K562 (cell line): ENCODE results near the gene ZSWIM6. TPM values are rescaled to one million over a fixed set of nuclear protein-coding genes. Genes with fewer than 3 reads are reported as not detected.

Source experiments
- E4F1 ChIP-seq: fragments of 250-450 bp; sonication (Bioruptor Pico); IDR thresholded peaks from 2 replicates; pipeline ENCODE4 v1.5.0; 2021; ENCODE audit warnings: mild to moderate bottlenecking, borderline replicate concordance
- HINFP ChIP-seq: fragments of 450-650 bp; conservative IDR thresholded peaks from 2 replicates; pipeline ENCODE4 v1.6.1; 2016; ENCODE audit warnings: missing genetic modification characterization, low read depth, mild to moderate bottlenecking, control low read depth, missing compliant biosample characterization
- MYBL2 ChIP-seq, 2 experiments: fragments of 450-650 bp in 1 of 2; sonication (generic) in 1 of 2; formaldehyde crosslinking in 1 of 2; IDR thresholded peaks; 2 replicates each; pipeline versions ENCODE4 v1.6.1 to v1.8.1; 2017 to 2022; ENCODE audit warnings: borderline replicate concordance in 1 of 2, inconsistent platforms in 1 of 2, low read depth in 1 of 2, mild to moderate bottlenecking in 1 of 2, missing genetic modification reagents in 1 of 2, moderate library complexity in 1 of 2
- ZMIZ1 ChIP-seq, 2 experiments: fragments of 150-350 bp in 1 of 2; IDR thresholded peaks; 2 replicates each; pipeline ENCODE4 v1.6.1; 2012 to 2016; ENCODE audit warnings: low read depth in 2 of 2, low read length in 2 of 2, mild to moderate bottlenecking in 1 of 2, moderate library complexity in 1 of 2
- polyA plus RNA-seq, 8 experiments: library from polyadenylated mRNA; depleted of rRNA in 4 of 8; stranded (reverse) in 5 of 8; unstranded in 3 of 8; fragments of >200 nt; fragmentation: Nextera tagmentation in 2 of 8; fragmentation: Illumina TruSeq in 1 of 8; extraction: Ambion mirVana in 2 of 8; extraction: Trizol in 1 of 8; gene quantifications; 2 replicates each; pipeline versions ENCODE4 v1.2.1 to v1.2.3, GENCODE V29; 2011 to 2014; ENCODE audit warnings: inconsistent platforms in 1 of 8, missing spikeins in 1 of 8
- total RNA-seq, 7 experiments: library from RNA; depleted of rRNA in 6 of 7; stranded (reverse); fragments of >200 nt in 6 of 7; fragmentation: Illumina TruSeq in 2 of 7; extraction: Trizol in 2 of 7; gene quantifications; 2 replicates each; pipeline versions ENCODE4 v1.2.1 to v1.2.3, GENCODE V29; 2011 to 2021; ENCODE audit warnings: low replicate concordance in 1 of 7

Gene ZSWIM6
- total and polyA plus RNA-seq, 9 of the 15 experiments (the other 6 are each of a cell fraction or from before 2014, with no cell fraction given): 0.81 to 3.2 (median 2.0) TPM

GRCh38 chr5:61333954-61334867 lies 2.2 kb downstream of the ZSWIM6 start (continued):
- TF ChIP-seq ZMIZ1 (IDR thresholded peaks at IDR 0.05; ENCODE audit: low read depth in 2 of 2, low read length in 2 of 2): no peak
- no peak for TF ChIP-seq E4F1 (CRISPR knock-in tag)
- TF ChIP-seq MYBL2 (IDR thresholded peaks at IDR 0.05; ENCODE audit: low read depth): no peak
- TF ChIP-seq MYBL2 (CRISPR knock-in tag; IDR thresholded peaks at IDR 0.05; ENCODE audit: borderline replicate concordance): no peak
- no peak for TF ChIP-seq HINFP (tag)
